Measurements from ENCODE around the gene CCS.
A peak's percentile ranks its signal among the peaks of the same experiment; 100 is the strongest.
"Not testable (repeated sequence)": the region's sequence is repeated elsewhere in the genome, so short reads cannot be mapped to it uniquely, and the experiment has no call there.

The CCS gene

DNA sequence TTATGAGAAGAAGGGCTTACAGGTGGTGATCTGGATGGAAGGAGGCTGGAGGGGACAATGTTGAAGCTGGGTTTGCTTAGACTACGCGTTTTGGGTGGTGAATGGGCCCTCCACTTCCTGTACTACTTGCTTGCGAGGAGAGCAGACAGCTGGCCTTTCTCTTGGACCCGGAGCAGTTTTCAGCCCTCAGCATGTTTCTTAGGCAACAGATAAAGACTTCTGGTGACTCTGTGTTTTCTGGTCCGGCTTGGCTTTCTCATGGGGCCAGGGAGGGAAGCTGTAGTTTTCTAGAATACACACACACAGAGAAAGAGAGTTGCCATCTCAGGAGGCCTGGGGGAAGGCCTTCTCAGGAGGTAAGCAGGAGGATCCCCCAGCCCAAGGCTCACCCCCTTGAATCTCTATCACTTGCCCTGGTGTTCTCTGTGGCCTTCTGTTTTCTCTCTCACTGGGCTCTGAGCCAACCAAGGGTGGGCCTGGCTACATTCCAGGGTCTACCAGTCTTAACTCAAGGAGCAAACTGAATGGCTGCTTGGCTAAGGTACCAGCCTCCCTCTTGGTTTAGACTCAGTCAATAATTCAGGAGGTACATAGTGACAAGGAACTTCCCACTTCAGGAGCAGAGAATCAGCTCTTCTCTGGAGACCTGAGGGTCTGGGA, 2.4 kb downstream of the CCS start:
- no peak for DNase-seq

- no peak for DNase-seq
These were observed 6.0 kb downstream of the CCS start for GRCh38 chr11:66598993-66599392.

DNA sequence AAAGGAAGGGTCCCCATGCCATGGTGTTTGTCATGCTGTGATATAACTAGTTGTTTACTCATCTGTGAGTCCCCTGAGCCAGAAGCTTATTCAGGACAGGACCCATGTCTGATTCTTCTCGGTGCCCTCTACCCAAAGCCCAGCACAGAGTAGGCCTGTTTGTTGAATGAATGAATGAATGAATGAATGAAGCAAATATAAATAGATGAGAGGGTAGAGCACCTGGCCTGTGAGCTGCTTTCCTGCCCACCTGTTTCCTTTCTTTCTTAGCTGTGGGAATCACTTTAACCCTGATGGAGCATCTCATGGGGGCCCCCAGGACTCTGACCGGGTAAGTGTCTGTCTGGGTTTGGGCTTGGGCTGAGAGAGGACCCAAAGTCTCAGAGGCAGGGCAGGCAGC, 7.2 kb downstream of the CCS start:
- no peak for DNase-seq

DNA sequence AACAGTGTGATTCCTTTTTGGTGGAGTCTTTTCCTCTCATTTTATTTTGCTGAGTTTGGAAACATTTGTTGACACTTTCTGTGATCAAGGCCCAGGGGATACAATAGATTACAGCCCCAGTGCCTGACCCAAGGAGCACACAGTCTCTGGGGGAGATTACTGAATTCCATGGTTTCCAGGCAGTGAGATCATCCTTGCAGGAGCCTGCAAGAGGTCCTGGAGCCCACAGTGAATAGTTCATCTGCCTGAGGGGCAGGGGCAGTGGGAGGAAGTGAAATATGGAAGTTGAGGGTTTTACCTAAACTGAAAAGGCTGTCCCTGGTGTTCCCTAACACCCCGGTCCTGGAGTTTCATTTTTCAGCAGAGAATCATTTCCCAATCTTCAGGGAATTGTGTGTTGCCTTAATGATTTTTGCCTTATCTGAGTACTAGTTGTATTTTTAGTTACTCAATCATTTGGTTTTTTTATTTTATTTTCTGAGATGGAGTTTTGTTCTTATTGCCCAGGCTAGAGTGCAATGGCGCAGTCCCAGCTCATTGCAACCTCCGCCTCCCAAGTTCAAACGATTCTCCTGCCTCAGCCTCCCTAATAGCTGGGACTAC, 7.7 kb downstream of the CCS start:
- no peak for DNase-seq

DNA sequence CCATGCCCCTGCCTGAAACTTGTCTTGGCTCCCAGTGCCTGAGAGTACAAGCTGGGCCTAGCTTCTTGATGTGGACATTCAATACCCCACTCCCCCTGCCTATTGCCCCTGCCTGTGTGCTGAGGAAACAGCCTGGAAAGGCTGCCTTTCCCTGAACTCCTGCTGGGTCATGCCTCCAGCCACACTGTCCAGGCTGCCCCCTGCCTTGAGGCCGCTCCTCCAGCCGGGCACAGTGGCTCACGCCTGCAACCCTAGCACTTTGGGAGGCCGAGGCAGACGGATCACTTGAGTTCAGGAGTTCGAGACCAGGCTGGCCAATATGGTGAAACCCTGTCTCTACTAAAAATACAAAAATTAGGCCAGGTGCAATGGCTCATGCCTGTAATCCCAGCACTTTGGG, 10.1 kb downstream of the CCS start:
- no peak for DNase-seq

GRCh38 chr11:66604155-66604554, 11.2 kb downstream of the CCS start:
- DNase-seq = no peak

- DNase-seq = not testable (repeated sequence)
These were observed 13.6 kb downstream of the CCS start for GRCh38 chr11:66606608-66607007.

GRCh38 chr11:66607126-66607834, 14.3 kb downstream of the CCS start:
- DNase-seq = no peak

GRCh38 chr11:66609721-66610617, 17.0 kb downstream of the CCS start:
- no peak for DNase-seq

- no peak for DNase-seq
These were observed 19.5 kb downstream of the CCS start for GRCh38 chr11:66612458-66612857.

- DNase-seq = no peak
These were observed 21.1 kb downstream of the CCS start for GRCh38 chr11:66614073-66614472.

- DNase-seq = peak; percentile 97
These were observed 23.6 kb downstream of the CCS start, which contains the start of gene RBM14 for GRCh38 chr11:66616379-66617154. Gene RBM14 (plus strand): TSS chr11:66616630. CDS start chr11:66616721, 91 bp downstream.

GRCh38 chr11:66617155-66617834, 24.3 kb downstream of the CCS start:
- DNase-seq = no peak

DNA sequence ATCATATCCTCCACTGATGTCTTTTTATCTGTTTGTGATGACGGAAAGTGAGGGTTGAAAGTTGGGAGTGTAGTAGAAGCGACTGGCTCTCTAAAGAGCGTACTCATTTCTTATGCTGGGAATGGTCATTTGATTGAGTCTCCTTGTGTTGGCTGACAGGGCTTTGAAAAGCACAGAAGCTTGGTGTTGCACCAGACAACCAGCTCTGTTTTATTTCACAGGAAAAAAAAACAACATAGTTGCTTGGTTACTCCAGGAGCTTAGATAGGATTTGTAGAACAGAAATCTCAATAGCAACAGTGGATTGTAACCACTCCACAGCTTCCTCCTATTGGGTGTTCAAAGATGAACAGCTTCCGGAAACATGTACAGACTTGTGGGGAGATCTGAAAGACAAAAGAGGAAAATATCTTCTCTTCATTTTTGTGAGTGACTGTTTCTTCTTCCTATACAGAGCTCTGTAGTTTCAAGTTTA, 26.1 kb downstream of the CCS start:
- no peak for DNase-seq

DNA sequence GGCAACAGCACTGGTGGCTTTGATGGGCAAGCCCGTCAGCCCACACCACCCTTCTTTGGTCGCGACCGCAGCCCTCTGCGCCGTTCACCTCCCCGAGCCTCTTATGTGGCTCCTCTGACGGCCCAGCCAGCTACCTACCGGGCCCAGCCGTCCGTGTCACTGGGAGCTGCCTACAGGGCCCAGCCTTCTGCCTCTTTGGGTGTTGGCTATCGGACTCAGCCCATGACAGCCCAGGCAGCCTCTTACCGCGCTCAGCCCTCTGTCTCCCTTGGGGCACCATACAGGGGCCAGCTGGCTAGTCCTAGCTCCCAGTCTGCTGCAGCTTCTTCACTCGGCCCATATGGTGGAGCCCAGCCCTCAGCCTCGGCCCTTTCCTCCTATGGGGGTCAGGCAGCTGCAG, 31.5 kb downstream of the CCS start:
- DNase-seq = no peak

DNA sequence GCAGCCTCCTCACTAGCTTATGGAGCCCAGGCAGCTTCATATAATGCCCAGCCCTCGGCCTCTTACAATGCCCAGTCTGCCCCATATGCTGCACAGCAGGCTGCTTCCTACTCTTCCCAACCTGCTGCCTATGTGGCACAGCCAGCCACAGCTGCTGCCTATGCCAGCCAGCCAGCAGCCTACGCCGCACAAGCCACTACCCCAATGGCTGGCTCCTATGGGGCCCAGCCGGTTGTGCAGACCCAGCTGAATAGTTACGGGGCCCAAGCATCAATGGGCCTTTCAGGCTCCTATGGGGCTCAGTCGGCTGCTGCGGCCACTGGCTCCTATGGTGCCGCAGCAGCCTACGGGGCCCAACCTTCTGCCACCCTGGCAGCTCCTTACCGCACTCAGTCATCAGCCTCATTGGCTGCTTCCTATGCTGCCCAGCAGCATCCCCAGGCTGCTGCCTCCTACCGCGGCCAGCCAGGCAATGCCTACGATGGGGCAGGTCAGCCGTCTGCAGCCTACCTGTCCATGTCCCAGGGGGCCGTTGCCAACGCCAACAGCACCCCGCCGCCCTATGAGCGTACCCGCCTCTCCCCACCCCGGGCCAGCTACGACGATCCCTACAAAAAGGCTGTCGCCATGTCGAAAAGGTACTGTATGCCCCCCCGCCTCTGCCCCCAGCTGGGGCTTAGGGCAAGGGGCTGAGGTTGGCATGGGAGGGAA, 32.2 kb downstream of the CCS start:
- DNase-seq = no peak

GRCh38 chr11:66625752-66626149, 32.8 kb downstream of the CCS start:
- no peak for DNase-seq

DNA sequence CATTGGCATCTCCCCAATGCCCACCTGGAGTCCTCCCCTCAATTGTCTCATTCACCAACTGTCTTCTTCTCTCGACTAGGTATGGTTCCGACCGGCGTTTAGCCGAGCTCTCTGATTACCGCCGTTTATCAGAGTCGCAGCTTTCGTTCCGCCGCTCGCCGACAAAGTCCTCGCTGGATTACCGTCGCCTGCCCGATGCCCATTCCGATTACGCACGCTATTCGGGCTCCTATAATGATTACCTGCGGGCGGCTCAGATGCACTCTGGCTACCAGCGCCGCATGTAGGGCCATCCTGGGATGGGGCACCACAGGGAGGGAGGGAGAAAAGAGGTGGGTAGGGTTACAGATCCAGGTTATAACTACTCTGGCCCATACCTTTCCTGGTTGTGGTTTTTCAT, 33.4 kb downstream of the CCS start:
- DNase-seq = no peak

DNA sequence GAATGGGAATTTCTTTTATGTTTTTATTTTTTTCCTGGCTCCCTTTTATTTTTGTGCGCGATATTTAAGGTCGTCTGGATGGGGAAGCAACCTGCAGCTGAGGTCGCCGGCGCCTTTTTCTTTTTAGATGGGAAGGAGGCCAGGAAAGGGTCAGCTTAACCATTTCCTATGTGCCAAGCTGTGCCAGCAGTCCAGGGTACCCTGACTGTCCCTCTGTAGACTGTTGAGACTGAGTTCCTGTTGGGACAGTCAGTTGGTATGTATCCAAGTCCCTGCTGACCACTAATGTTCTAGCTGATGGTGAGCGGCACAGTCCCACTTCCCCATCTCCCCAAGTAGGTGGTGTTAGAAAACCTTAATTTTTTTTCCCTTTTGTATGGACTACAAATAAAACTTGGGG, 33.9 kb downstream of the CCS start:
- no peak for DNase-seq

DNA sequence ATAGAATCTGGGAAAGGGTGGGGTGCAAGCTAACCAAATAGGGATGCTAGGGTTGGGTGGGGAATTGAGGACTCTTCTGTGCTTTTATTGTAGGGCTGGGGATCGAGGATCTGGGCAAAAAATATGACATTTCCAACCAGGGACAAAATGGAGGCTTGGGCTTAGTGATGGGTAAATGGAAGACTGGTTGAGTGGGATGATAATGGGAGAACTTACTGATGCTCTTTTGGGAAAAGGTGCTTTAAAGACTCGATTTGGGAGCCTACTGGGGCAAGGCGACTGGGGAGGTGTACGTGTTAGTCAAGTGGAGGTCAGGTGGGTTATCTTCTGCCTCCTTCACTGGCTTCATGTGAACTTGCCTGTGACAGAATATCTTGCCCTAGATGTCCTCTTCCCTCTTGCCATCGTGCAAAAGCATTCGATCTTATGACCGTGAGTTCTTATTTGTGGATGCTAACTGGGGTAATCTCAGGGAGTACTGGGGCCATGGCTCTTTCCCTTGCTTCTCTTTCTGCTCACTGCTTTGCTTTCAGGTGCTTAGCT, 35.1 kb downstream of the CCS start:
- DNase-seq = no peak

DNA sequence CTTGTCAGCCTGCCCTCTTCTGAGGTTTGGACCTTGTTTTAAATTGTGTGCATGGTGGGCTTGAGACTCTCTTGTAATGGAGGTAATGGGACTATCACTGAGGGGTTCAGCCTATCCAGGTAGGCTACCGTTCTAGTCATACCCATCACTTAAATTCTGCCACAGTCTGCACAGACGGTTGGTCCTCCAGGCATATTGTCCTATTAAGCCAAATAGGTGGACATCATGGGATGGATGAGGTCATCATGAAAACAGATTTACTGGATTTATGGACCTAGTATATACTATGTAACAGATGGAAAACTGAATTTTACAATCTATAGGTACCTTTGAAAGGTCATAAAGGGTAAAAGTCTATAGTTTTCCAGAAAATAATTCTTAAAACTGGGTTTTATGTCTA, 36.4 kb downstream of the CCS start:
- DNase-seq = no peak

All from activated CD4-positive, CD25-positive, alpha-beta regulatory T cell treated with anti-CD3 and anti-CD28 coated beads, Interleukin-2, amount 50 U/mL, for 72 hours (primary cell).